GM23338 (cell line): ENCODE data around the gene MAPRE2.

Experiments used
- CTCF ChIP-seq, 2 experiments: fragments of 200-600 bp in 1 of 2; sonication (generic) in 1 of 2; conservative IDR thresholded peaks; 2 replicates each; pipeline versions ENCODE4 v1.5.1 to v1.6.1; 2016 to 2017; ENCODE audit warnings: antibody characterized with exemption in 2 of 2, low read depth in 2 of 2, mild to moderate bottlenecking in 2 of 2, moderate library complexity in 1 of 2
- EZH2 ChIP-seq: fragments of 200-600 bp; sonication (generic); IDR thresholded peaks from one replicate; pipeline ENCODE4 v1.8.0; 2017; ENCODE audit warnings: antibody characterized with exemption, mild to moderate bottlenecking, low read depth; ENCODE audit not compliant: unreplicated experiment
- POLR2AphosphoS5 ChIP-seq: IDR thresholded peaks from 2 replicates; pipeline ENCODE4 v1.6.1; 2016; ENCODE audit warnings: antibody characterized with exemption, low read depth

- TF ChIP-seq CTCF (conservative IDR thresholded peaks at IDR 0.05; ENCODE audit: low read depth in 2 of 2): no peak
- no peak for TF ChIP-seq POLR2AphosphoS5
- no peak for TF ChIP-seq EZH2
Measured at GRCh38 chr18:35117951-35118411, 76.8 kb downstream of the MAPRE2 start.
